A549 treated with GW870086 at 1 μM for 4 hours (cell line): ENCODE data around the gene AVPR1B. TPM values are rescaled to one million over a fixed set of nuclear protein-coding genes. Genes with fewer than 3 reads are reported as not detected.

Experiments
- total RNA-seq: library from RNA; stranded (reverse); fragments of 200-300 nt; extraction: Qiagen RNA extraction; gene quantifications from 5 replicates; pipeline ENCODE4 v1.2.3, GENCODE V29; 2022; ENCODE audit warnings: low read depth

AVPR1B gene
- not detected in 5 replicates for total RNA-seq

GRCh38 chr1:206117151-206117948, at the start of gene AVPR1B:
TSS of gene AVPR1B (minus strand) at chr1:206117388. CDS start at chr1:206116890, 498 bp downstream.

Other genes starting within 250 kb of the AVPR1B start
- gene SLC26A9, start 173.9 kb downstream of the AVPR1B start, total RNA-seq, result 0.10 to 0.17 TPM (median 0.14 TPM) in 4 of 5 replicates, not detected in the other
- 1.2 to 1.6 TPM (median 1.2 TPM) in 5 replicates for gene RAB7B, start 114.0 kb downstream of the AVPR1B start, total RNA-seq
- gene CTSE, start 93.5 kb downstream of the AVPR1B start, total RNA-seq, result 0.08 TPM in 1 of 5 replicates, not detected in the others
- gene RHEX, start 64.2 kb downstream of the AVPR1B start, total RNA-seq, result not detected in 5 replicates
- 8.8 to 10.5 TPM (median 9.3 TPM) in 5 replicates for gene FAM72A, start 85.5 kb upstream of the AVPR1B start, total RNA-seq
- 19.1 to 28.3 TPM (median 25.2 TPM) in 5 replicates for gene SRGAP2, start 86.2 kb upstream of the AVPR1B start, total RNA-seq